HEK293 (cell line): ENCODE results near the gene GPR34.

Experiments used
- CTCF ChIP-seq: fragments of 450-650 bp; formaldehyde crosslinking; IDR thresholded peaks from 2 replicates; pipeline ENCODE4 v1.5.1; 2016; ENCODE audit warnings: missing biosample characterization, missing genetic modification characterization
- ELK4 ChIP-seq: IDR thresholded peaks from 2 replicates; pipeline ENCODE4 v1.6.1; 2011; ENCODE audit warnings: mild to moderate bottlenecking, low read depth, low read length, borderline replicate concordance
- HOXA7 ChIP-seq: sonication (generic); formaldehyde crosslinking; IDR thresholded peaks from 2 replicates; pipeline ENCODE4 v1.8.1; 2022; ENCODE audit warnings: missing genetic modification reagents, borderline replicate concordance
- KLF10 ChIP-seq: fragments of 450-650 bp; IDR thresholded peaks from 2 replicates; pipeline ENCODE4 v1.5.1; 2018; ENCODE audit warnings: missing biosample characterization, mild to moderate bottlenecking, missing genetic modification characterization
- MYNN ChIP-seq: fragments of 450-650 bp; formaldehyde crosslinking; IDR thresholded peaks from 2 replicates; pipeline ENCODE4 v1.5.1; 2016; ENCODE audit warnings: missing biosample characterization, missing genetic modification characterization, borderline replicate concordance
- PBX3 ChIP-seq: sonication (generic); formaldehyde crosslinking; IDR thresholded peaks from 2 replicates; pipeline ENCODE4 v1.8.1; 2022; ENCODE audit warnings: mild to moderate bottlenecking, moderate library complexity, missing genetic modification reagents
- ZNF274 ChIP-seq, 2 experiments: fragments of 200-500 bp in 1 of 2; fragments of 450-650 bp in 1 of 2; sonication (Bioruptor generic) in 1 of 2; formaldehyde crosslinking in 1 of 2; IDR thresholded peaks; 2 replicates each; pipeline versions ENCODE4 v1.5.1 to v1.6.1; 2014 to 2016; ENCODE audit warnings: borderline replicate concordance in 1 of 2, inconsistent platforms in 1 of 2, low read length in 1 of 2, missing biosample characterization in 1 of 2, missing genetic modification characterization in 1 of 2
- ZNF311 ChIP-seq: fragments of 450-650 bp; formaldehyde crosslinking; IDR thresholded peaks from 2 replicates; pipeline ENCODE4 v1.5.1; 2017; ENCODE audit warnings: missing biosample characterization, missing genetic modification characterization, borderline replicate concordance
- ZNF423 ChIP-seq: fragments of 450-650 bp; formaldehyde crosslinking; IDR thresholded peaks from 2 replicates; pipeline ENCODE4 v1.5.1; 2016; ENCODE audit warnings: missing biosample characterization, missing genetic modification characterization
- ZNF549 ChIP-seq: fragments of 450-650 bp; IDR thresholded peaks from 2 replicates; pipeline ENCODE4 v1.5.1; 2018; ENCODE audit warnings: missing biosample characterization, missing genetic modification characterization, mild to moderate bottlenecking, inconsistent platforms, moderate library complexity
- ZNF621 ChIP-seq: fragments of 450-650 bp; formaldehyde crosslinking; IDR thresholded peaks from 2 replicates; pipeline ENCODE4 v1.5.1; 2017; ENCODE audit warnings: missing biosample characterization, missing genetic modification characterization
- TF ChIP-seq, protein P1 (sequence below): fragments of 450-650 bp; formaldehyde crosslinking; IDR thresholded peaks from 2 replicates; pipeline ENCODE4 v1.5.1; 2016; ENCODE audit warnings: missing biosample characterization, missing genetic modification characterization

- TF ChIP-seq HOXA7 (no peak), ZNF423 (no peak), ZNF621 (no peak), PBX3 (CRISPR knock-in tag) (no peak), KLF10 (tag by site-specific recombination) (no peak), ZNF274 (IDR thresholded peaks at IDR 0.05; ENCODE audit: low read length) (no peak), ZNF274 (tag by site-specific recombination; IDR thresholded peaks at IDR 0.05; ENCODE audit: borderline replicate concordance) (no peak), CTCF (no peak), MYNN (tag by site-specific recombination) (no peak), ZNF549 (tag by site-specific recombination) (no peak), ZNF311 (tag by site-specific recombination) (no peak), ELK4 (no peak)
- TF ChIP-seq, protein P1, sequence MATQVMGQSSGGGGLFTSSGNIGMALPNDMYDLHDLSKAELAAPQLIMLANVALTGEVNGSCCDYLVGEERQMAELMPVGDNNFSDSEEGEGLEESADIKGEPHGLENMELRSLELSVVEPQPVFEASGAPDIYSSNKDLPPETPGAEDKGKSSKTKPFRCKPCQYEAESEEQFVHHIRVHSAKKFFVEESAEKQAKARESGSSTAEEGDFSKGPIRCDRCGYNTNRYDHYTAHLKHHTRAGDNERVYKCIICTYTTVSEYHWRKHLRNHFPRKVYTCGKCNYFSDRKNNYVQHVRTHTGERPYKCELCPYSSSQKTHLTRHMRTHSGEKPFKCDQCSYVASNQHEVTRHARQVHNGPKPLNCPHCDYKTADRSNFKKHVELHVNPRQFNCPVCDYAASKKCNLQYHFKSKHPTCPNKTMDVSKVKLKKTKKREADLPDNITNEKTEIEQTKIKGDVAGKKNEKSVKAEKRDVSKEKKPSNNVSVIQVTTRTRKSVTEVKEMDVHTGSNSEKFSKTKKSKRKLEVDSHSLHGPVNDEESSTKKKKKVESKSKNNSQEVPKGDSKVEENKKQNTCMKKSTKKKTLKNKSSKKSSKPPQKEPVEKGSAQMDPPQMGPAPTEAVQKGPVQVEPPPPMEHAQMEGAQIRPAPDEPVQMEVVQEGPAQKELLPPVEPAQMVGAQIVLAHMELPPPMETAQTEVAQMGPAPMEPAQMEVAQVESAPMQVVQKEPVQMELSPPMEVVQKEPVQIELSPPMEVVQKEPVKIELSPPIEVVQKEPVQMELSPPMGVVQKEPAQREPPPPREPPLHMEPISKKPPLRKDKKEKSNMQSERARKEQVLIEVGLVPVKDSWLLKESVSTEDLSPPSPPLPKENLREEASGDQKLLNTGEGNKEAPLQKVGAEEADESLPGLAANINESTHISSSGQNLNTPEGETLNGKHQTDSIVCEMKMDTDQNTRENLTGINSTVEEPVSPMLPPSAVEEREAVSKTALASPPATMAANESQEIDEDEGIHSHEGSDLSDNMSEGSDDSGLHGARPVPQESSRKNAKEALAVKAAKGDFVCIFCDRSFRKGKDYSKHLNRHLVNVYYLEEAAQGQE (tag by site-specific recombination) = no peak
Measured at GRCh38 chrX:41705042-41705441, 16.3 kb downstream of the GPR34 start.
